Heart right ventricle (tissue), 16 donors: Measurements from ENCODE around the gene ADA. TPM values are rescaled to one million over a fixed set of nuclear protein-coding genes. Genes with fewer than 3 reads are reported as not detected.

ENCODE experiments used
- ATAC-seq, 8 donors: fragments of 200-7000 bp; cut with Tn5 transposase; one replicate each; pipeline ENCODE4 v1.9.1; 2020; ENCODE audit warnings: mild to moderate bottlenecking in 8 of 8, moderate library complexity in 8 of 8, moderate number of reproducible peaks in 1 of 8
- DNase-seq, 2 donors: peaks; one replicate each; pipeline ENCODE4 v3.0.0-alpha.2; 2020
- H3K27ac ChIP-seq, 10 donors: fragments of 200-600 bp; sonication (generic) in 2 of 10; one replicate each; pipeline versions ENCODE4 v1.5.0 to v1.8.0; 2020 to 2022; ENCODE audit warnings: mild to moderate bottlenecking in 3 of 10
- H3K27me3 ChIP-seq, 7 donors: fragments of 200-600 bp; one replicate each; pipeline ENCODE4 v1.8.0; 2021 to 2022; ENCODE audit warnings: mild to moderate bottlenecking in 2 of 7
- H3K36me3 ChIP-seq, 9 donors: fragments of 200-600 bp; sonication (generic) in 1 of 9; one replicate each; pipeline versions ENCODE4 v1.5.0 to v1.8.0; 2020 to 2022; ENCODE audit warnings: mild to moderate bottlenecking in 2 of 9
- H3K4me1 ChIP-seq, 9 donors: fragments of 200-600 bp; sonication (generic) in 1 of 9; one replicate each; pipeline versions ENCODE4 v1.5.0 to v1.8.0; 2020 to 2022; ENCODE audit warnings: mild to moderate bottlenecking in 4 of 9
- H3K4me3 ChIP-seq, 10 donors: fragments of 200-600 bp; sonication (generic) in 2 of 10; one replicate each; pipeline versions ENCODE4 v1.5.0 to v1.8.0; 2020 to 2022; ENCODE audit warnings: mild to moderate bottlenecking in 7 of 10, moderate library complexity in 2 of 10
- H3K9me3 ChIP-seq, 11 donors: fragments of 200-600 bp in 10 of 11; sonication (generic) in 2 of 11; one replicate each; pipeline versions ENCODE4 v1.5.0 to v1.8.0; 2013 to 2022; ENCODE audit warnings: mild to moderate bottlenecking in 2 of 11, control low read depth in 1 of 11, moderate library complexity in 1 of 11
- WGBS, 2 donors: extraction: QIAGEN DNeasy Blood & Tissue Kit; methylation state at CpG; one replicate each; pipeline ENCODE4 v1.1.7; 2013; ENCODE audit warnings: inconsistent platforms in 1 of 2; 5-methylcytosine and 5-hydroxymethylcytosine counted together
- intact Hi-C, 10 donors: fragments of 100-400 bp; cut with DNase I; formaldehyde crosslinking; loops; one replicate each; pipeline versions ENCODE4 v1.11.1 to v1.14.2; 2022
- polyA plus RNA-seq, 2 donors: library from polyadenylated mRNA; stranded (reverse); fragments of 200-250 nt; gene quantifications; one replicate each; pipeline ENCODE4 v1.2.3, GENCODE V29; 2013
- total RNA-seq, 10 donors: library from RNA; stranded (reverse); fragmentation: NEBNext Ultra II Directional in 3 of 10; extraction: Animal tissue kit (Norgen Biotek cat#: 25700) in 3 of 10; gene quantifications; one replicate each; pipeline versions ENCODE4 v1.2.1 to v1.2.4, GENCODE V29; 2021 to 2023
- TF ChIP-seq, protein P1 (sequence below), 9 donors: fragments of 200-600 bp; sonication (generic) in 2 of 9; IDR thresholded peaks; one replicate each; pipeline versions ENCODE4 v1.5.0 to v1.8.0; 2021 to 2022; ENCODE audit warnings: antibody characterized with exemption in 9 of 9, mild to moderate bottlenecking in 5 of 9, moderate library complexity in 1 of 9
- donor health status: Arrhythmogenic right ventricular cardiomyopathy.
- donor health status: ischemic (EF 13 %, LVEDD 7.1; RV severe dilation, severe dysfunction).
- donor health status: healthy with polysubstance abuse.
- donor health status: DM: no; HTN: yes; CAD: no.
- donor health status: DM: no; HTN: no; CAD: no.
- donor health status: ischemic (EF 25% LVEDD 6.9; RV normal size, moderate dysfunction).
- donor health status: ischemic (EF 25% LVEDD 5.7; RV mildly dilated, moderate dysfunction).
- donor health status: healthy.
- donor health status: DM: yes; HTN: yes; CAD: no.
- donor health status: Ischemic cardiomyopathy.
- donor health status: ischemic (EF 35%, LVEDD 5.7; RV mildly dilated, moderate dysfunction).
- donor health status: nonischemic (EF 11% LVEDD 7.7; RV severe dilation, severe dysfunction).
- donor health status: DM: yes; HTN: yes; CAD: no.
- donor health status: PGD.
- donor health status: ischemic (EF 29% LVEDD 5.4; RV normal size, mild dysfunction).
- donor health status: nonischemic (EF 23%, LVEDD 6.1; RV moderate dilation, normal function).

ADA gene
- total and polyA plus RNA-seq, 12 donors, result 1.6 to 18.3 (median 5.1) TPM

DNA sequence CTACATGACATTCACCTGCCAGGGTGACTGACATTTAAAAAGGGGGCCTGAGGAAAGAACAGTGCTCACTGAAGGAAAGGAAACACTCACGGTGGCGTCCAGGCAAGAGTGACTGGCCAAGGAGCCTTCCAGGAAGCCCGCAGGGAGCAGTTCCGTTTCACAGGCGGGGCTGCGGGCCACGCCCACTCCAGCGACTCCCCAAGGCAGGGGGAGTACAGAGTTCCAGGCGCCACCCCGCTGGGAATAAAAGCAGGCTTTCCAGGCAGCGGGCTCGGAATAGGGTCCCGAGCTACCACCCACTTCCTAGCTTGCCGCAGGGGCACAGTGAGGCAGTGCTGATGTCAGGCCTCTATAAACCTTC, 34.9 kb downstream of the ADA start:
- intact Hi-C loops, result loop anchor here in 7 of 10 donors (10.0 kb wide), 4 partner anchors 68 to 402 kb away; partner anchors contain the start of gene OSER1 (in 5 of the 7)

DNA sequence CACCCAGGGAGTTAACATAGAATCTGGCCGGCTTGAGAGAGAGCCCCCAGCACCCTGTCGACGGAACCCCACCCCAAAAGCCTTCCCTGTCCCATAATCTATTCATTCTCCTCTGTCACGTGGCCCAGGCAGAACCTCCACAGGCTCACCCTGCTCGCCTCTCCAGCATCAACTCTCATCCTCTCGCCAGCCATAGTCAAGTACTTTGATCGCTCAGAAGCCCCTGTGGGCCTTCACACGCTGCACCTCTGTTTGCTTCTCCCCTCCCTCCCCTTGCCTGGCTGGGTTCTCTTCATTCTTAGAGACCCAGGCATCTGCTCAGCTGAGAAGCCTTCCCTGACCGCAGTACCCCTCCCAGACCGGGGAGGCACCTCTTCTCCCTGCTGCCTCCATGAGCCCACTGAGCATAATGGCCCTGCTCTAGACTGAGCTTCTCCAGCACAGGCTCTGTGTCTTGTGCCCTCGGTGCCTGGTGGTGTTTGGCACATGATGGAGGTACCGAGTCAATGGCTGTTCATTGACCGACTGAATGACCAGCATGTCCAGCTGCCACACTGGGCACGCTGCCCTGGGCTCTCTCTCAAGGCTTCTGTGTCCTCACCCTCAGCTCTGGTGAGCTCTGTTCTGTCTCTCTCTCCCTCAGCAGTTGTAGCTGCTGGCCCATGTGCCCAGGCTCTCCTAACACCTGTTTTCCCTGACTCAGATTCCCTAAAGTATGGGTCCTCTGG, 35.5 kb downstream of the ADA start:
- TF ChIP-seq, protein P1, sequence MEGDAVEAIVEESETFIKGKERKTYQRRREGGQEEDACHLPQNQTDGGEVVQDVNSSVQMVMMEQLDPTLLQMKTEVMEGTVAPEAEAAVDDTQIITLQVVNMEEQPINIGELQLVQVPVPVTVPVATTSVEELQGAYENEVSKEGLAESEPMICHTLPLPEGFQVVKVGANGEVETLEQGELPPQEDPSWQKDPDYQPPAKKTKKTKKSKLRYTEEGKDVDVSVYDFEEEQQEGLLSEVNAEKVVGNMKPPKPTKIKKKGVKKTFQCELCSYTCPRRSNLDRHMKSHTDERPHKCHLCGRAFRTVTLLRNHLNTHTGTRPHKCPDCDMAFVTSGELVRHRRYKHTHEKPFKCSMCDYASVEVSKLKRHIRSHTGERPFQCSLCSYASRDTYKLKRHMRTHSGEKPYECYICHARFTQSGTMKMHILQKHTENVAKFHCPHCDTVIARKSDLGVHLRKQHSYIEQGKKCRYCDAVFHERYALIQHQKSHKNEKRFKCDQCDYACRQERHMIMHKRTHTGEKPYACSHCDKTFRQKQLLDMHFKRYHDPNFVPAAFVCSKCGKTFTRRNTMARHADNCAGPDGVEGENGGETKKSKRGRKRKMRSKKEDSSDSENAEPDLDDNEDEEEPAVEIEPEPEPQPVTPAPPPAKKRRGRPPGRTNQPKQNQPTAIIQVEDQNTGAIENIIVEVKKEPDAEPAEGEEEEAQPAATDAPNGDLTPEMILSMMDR (IDR thresholded peaks at IDR 0.05), result peak in 1 of 9 donors; percentile 1
- intact Hi-C loops, result loop anchor here in 7 of 10 donors (10.0 kb wide), 4 partner anchors 69 to 401 kb away; partner anchors contain the start of gene OSER1 (in 5 of the 7)
- Histone ChIP-seq H3K4me1 (peaks cover 32 to 77% (median 56%) of the 10 kb centered on the region in 9 donors), H3K4me3 (peak overlapping the region in 1 of 10 donors; percentile 5), H3K36me3 (peaks cover 0 to 91% (median 46%) of the 10 kb centered on the region in 9 donors), H3K27ac (peak overlapping the region; percentile 30 to 84 (median 76)), H3K9me3 (no peaks in the 10 kb centered on the region), H3K27me3 (no peaks in the 10 kb centered on the region)
- WGBS, 2 donors, result 75 to 79% methylated on average over 14 of the region's 14 CpGs
- DNase-seq (no peak), ATAC-seq (peak in 4 of 8 donors; percentile 0 to 12 (median 2))

More for the DNA sequence above, 34.9 kb downstream of the ADA start:
- DNase-seq (peak; percentile 68 to 74), ATAC-seq (peak; percentile 11 to 71 (median 58))
- Histone ChIP-seq H3K4me1 (peaks cover 30 to 71% (median 53%) of the 10 kb centered on the region in 9 donors), H3K9me3 (no peaks in the 10 kb centered on the region), H3K4me3 (peak overlapping the region in 1 of 10 donors; percentile 5), H3K27me3 (no peaks in the 10 kb centered on the region), H3K27ac (peak overlapping the region; percentile 10 to 84 (median 76)), H3K36me3 (peaks cover 0 to 96% (median 46%) of the 10 kb centered on the region in 9 donors)
- TF ChIP-seq, protein P1 (IDR thresholded peaks at IDR 0.05), result no peak
- whole genome bisulfite sequencing, 2 donors, result 36 to 49% methylated on average over 14 of the region's 14 CpGs

DNA sequence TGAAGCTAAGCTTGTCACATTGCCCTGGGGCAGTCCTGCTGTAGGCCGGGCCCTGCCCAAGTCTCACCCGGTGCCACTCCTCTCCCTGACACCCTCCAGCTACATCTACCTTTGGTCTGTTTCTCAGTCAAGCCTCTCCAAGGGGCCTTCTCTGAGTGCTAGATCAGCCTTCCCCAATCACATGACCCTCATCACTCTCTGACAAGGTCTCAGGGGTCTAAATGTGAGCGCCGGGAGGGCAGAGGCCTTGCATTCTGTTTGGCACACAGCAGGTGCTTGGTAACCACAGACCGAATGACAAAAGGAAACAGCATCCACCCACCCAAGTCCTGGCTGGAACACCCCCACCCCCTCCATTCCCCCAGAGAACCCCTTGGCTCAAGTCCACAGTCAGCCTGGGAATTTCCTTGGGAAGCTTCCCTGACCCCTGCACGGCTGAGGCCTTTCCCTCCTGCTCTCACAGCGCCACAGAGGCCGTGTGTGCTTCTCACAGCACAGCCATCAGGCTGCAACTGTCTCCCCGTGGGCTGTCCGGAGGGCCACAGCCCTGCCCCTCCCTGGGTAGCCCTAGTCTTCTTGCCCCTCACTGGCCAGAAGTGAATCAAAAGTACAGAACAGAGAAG, 36.2 kb downstream of the ADA start:
- DNase-seq, result peak; percentile 54 to 68
- intact Hi-C loops, result loop anchor here in 7 of 10 donors (10.0 kb wide), 4 partner anchors 70 to 400 kb away; partner anchors contain the start of gene OSER1 (in 5 of the 7)
- Histone ChIP-seq H3K4me1 (peaks cover 33 to 84% (median 62%) of the 10 kb centered on the region in 9 donors), H3K36me3 (peaks cover 0 to 83% (median 46%) of the 10 kb centered on the region in 9 donors), H3K4me3 (no peak overlapping the region), H3K27ac (peak overlapping the region; percentile 30 to 84 (median 76)), H3K27me3 (no peaks in the 10 kb centered on the region), H3K9me3 (no peaks in the 10 kb centered on the region)
- TF ChIP-seq, protein P1 (IDR thresholded peaks at IDR 0.05), result peak in 2 of 9 donors; percentile 5 to 8
- 28 to 43% methylated on average over 10 of the region's 10 CpGs for WGBS, 2 donors
- peak; percentile 20 to 64 (median 48) for ATAC-seq

DNA sequence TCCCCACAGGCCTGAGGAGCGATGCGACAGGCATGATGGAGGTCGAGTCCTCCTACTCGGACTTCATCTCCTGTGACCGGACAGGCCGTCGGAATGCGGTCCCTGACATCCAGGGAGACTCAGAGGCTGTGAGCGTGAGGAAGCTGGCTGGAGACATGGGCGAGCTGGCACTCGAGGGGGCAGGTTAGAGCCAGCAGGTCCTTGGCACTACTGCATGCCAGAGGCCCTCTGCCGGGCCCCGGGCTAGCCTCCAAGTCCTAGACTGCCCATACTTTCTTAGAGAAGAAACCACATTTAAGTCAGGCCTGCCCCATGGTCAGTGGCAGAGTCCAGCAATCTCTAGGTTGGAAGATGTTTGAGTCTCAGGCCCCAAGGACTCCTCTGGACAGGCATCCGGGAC, 37.0 kb downstream of the ADA start:
- peak; percentile 56 to 70 for DNase-seq
- no peak overlapping the region for H3K4me3 ChIP-seq
- H3K36me3 ChIP-seq, result peaks cover 0 to 76% (median 44%) of the 10 kb centered on the region in 9 donors
- no peaks in the 10 kb centered on the region for H3K27me3 ChIP-seq
- ATAC-seq, result peak in 7 of 8 donors; percentile 6 to 63 (median 42)
- intact Hi-C loops, result loop anchor here (5.0 to 10.0 kb wide), 12 partner anchors 37 to 400 kb away; partner anchors contain the start of genes OSER1 (in 5 of the 10) and TTPAL (in 3 of the 10)
- TF ChIP-seq, protein P1 (IDR thresholded peaks at IDR 0.05), result no peak
- peaks cover 41 to 92% (median 68%) of the 10 kb centered on the region in 9 donors for H3K4me1 ChIP-seq
- H3K9me3 ChIP-seq, result no peaks in the 10 kb centered on the region
- 39 to 65% methylated on average over 14 of the region's 14 CpGs for WGBS, 2 donors
- peak overlapping the region in 9 of 10 donors; percentile 59 to 84 (median 78) for H3K27ac ChIP-seq
